Sigmoid colon (tissue), 7 donors: ENCODE data around the gene LAGE3. TPM values are rescaled to one million over a fixed set of nuclear protein-coding genes. Genes with fewer than 3 reads are reported as not detected.

ENCODE experiments used
- DNase-seq: peaks from one replicate; pipeline ENCODE4 v3.0.0-alpha.2; 2019
- H3K27ac ChIP-seq, 4 donors: fragments of 200-600 bp; sonication (generic); one replicate each; pipeline ENCODE4 v1.5.1; 2016 to 2019; ENCODE audit warnings: mild to moderate bottlenecking in 1 of 4
- H3K27me3 ChIP-seq, 3 donors: fragments of 200-600 bp; sonication (generic); one replicate each; pipeline ENCODE4 v1.5.1; 2019; ENCODE audit warnings: mild to moderate bottlenecking in 1 of 3
- H3K36me3 ChIP-seq, 4 donors: fragments of 200-600 bp; sonication (generic); one replicate each; pipeline ENCODE4 v1.5.1; 2016 to 2019
- H3K4me1 ChIP-seq, 4 donors: fragments of 200-600 bp; sonication (generic); one replicate each; pipeline ENCODE4 v1.5.1; 2017 to 2019
- H3K4me3 ChIP-seq, 4 donors: fragments of 200-600 bp; sonication (generic); one replicate each; pipeline ENCODE4 v1.5.1; 2017 to 2019; ENCODE audit warnings: mild to moderate bottlenecking in 2 of 4, moderate library complexity in 1 of 4
- H3K9me3 ChIP-seq, 4 donors: fragments of 200-600 bp in 3 of 4; sonication (generic) in 3 of 4; one replicate each; pipeline versions ENCODE4 v1.5.1 to v1.6.1; 2013 to 2019
- EP300 ChIP-seq, 4 donors: sonication (generic); formaldehyde crosslinking; IDR thresholded peaks; one replicate each; pipeline ENCODE4 v1.6.1; 2017; ENCODE audit warnings: antibody characterized with exemption in 4 of 4
- POLR2A ChIP-seq, 2 donors: fragments of 450-650 bp; IDR thresholded peaks; one replicate each; pipeline ENCODE4 v1.6.1; 2016; ENCODE audit warnings: antibody characterized with exemption in 2 of 2, mild to moderate bottlenecking in 2 of 2, moderate library complexity in 2 of 2
- POLR2AphosphoS5 ChIP-seq, 4 donors: sonication (generic); formaldehyde crosslinking; IDR thresholded peaks; one replicate each; pipeline ENCODE4 v1.6.1; 2017; ENCODE audit warnings: antibody characterized with exemption in 4 of 4
- WGBS, 2 donors: extraction: QIAGEN DNeasy Blood & Tissue Kit; methylation state at CpG; one replicate each; pipeline ENCODE4 v1.1.7; 2013; 5-methylcytosine and 5-hydroxymethylcytosine counted together
- intact Hi-C: fragments of 100-400 bp; cut with DNase I; formaldehyde crosslinking; loops from one replicate; pipeline ENCODE4 v1.15.1; 2023
- polyA plus RNA-seq, 3 donors: library from polyadenylated mRNA; stranded (reverse); fragments of 200-250 nt; gene quantifications; one replicate each; pipeline ENCODE4 v1.2.3, GENCODE V29; 2013
- total RNA-seq, 4 donors: library from RNA; depleted of rRNA; stranded (reverse); fragments of >200 nt; gene quantifications; one replicate each; pipeline ENCODE4 v1.1.0, GENCODE V29; 2016
- TF ChIP-seq, protein P1 (sequence below), 4 experiments: fragments of 450-650 bp in 3 of 4; fragments of 200-600 bp in 1 of 4; IDR thresholded peaks; one replicate each; pipeline ENCODE4 v1.5.1; 2016 to 2019; ENCODE audit warnings: antibody characterized with exemption in 4 of 4, mild to moderate bottlenecking in 3 of 4, moderate library complexity in 2 of 4
- donor health status: healthy with polysubstance abuse.
- donor health status: Bipolar disorder and iron deficiency.
- donor health status: healthy.

LAGE3 gene
- total and polyA plus RNA-seq, 7 donors = 12.7 to 32.7 (median 21.6) TPM

DNA sequence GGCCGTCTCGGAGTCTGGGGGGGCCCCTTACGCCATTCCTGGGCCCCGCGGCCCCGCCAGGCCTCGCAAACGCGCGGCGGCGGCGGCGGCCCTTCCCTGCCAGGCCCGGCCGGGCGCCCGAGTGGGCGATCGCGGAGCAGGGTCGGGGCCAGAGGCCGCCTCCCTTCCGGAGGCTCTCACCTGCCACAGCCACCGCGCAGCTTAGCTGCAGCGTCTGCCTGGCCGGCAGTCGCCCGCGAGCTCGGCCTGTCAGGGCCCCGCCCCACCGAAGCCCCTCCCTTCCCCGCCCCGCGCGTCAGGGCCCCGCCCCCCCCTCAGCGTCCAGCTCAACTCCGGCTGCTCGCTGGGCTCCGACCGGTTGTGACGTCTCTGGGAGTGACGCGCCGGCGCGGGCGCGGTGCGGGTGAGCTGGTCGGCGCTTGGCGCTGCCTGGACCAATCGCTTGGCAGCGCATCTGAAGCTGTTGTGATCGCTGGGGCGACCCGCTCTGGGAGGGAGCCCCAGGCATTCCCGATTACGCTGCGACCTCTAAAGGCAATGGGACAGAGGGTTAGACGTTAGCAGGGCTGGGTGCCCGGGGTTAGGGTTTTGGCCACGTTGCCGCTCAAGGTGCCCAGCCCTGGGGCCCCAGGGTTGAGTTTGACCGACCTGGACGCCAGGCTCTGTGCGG lies 11.5 kb upstream of the LAGE3 start, which contains the start of gene SLC10A3:
Gene SLC10A3 (minus strand): TSS at position 216 of the 670 bp plus-strand sequence. CDS start 1,689 bp downstream, outside the sequence.
- Histone ChIP-seq H3K4me3 (peak within 1 kb of the TSS; percentile 41 to 77 (median 70)), H3K36me3 (no peaks in the 10 kb centered on the region), H3K27me3 (no peaks in the 10 kb centered on the region), H3K9me3 (no peaks in the 10 kb centered on the region), H3K27ac (peak within 1 kb of the TSS; percentile 90 to 98 (median 94)), H3K4me1 (peaks cover 0 to 27% (median 12%) of the 10 kb centered on the region in 4 donors)
- DNase-seq = peak; percentile 97
- TF ChIP-seq POLR2AphosphoS5 (IDR thresholded peaks at IDR 0.05) (peak; percentile 88 to 91 (median 91)), EP300 (IDR thresholded peaks at IDR 0.05) (no peak), POLR2A (IDR thresholded peaks at IDR 0.05) (peak; percentile 35 to 82)
- WGBS, 2 donors = 0% methylated on average over 70 to 71 of the region's 71 CpGs
- intact Hi-C loops = loop anchor here (1.0 kb wide), 1 partner anchor 26 kb away; the partner anchor contains the start of gene FAM3A

DNA sequence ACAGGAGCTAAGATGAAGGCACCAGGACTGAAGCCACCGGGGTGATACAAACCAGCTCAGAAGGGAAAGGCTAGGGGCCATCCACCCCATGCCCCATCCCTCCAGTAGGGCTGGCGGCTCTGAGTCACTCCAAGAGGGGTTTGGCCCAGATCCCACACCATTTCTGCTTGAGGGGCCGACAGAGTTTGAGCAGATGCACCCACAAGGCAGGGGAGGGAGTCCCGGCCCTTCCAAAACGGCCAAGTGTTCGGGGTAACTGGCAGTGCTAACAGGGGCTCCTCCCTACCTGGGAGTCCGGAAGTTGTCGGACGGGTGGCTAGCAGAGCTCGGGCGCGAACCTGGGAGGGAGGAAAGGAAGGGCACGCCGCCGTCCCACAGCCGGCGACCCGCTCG lies 10.9 kb upstream of the LAGE3 start:
- peaks cover 0 to 32% (median 17%) of the 10 kb centered on the region in 4 donors for H3K4me1 ChIP-seq
- H3K27me3 ChIP-seq = no peaks in the 10 kb centered on the region
- H3K4me3 ChIP-seq = peak overlapping the region; percentile 41 to 77 (median 70)
- H3K9me3 ChIP-seq = no peaks in the 10 kb centered on the region
- H3K27ac ChIP-seq = peak overlapping the region; percentile 90 to 98 (median 94)
- intact Hi-C loops = loop anchor here (1.0 kb wide), 1 partner anchor 26 kb away; the partner anchor contains the start of gene FAM3A
- H3K36me3 ChIP-seq = peaks cover 0 to 3% (median 0%) of the 10 kb centered on the region in 4 donors
- 0 to 1% methylated on average over 19 of the region's 19 CpGs for WGBS, 2 donors
- DNase-seq = peak; percentile 82
- no peak for TF ChIP-seq POLR2A (IDR thresholded peaks at IDR 0.05)
- no peak for TF ChIP-seq POLR2AphosphoS5 (IDR thresholded peaks at IDR 0.05)
- TF ChIP-seq, protein P1, sequence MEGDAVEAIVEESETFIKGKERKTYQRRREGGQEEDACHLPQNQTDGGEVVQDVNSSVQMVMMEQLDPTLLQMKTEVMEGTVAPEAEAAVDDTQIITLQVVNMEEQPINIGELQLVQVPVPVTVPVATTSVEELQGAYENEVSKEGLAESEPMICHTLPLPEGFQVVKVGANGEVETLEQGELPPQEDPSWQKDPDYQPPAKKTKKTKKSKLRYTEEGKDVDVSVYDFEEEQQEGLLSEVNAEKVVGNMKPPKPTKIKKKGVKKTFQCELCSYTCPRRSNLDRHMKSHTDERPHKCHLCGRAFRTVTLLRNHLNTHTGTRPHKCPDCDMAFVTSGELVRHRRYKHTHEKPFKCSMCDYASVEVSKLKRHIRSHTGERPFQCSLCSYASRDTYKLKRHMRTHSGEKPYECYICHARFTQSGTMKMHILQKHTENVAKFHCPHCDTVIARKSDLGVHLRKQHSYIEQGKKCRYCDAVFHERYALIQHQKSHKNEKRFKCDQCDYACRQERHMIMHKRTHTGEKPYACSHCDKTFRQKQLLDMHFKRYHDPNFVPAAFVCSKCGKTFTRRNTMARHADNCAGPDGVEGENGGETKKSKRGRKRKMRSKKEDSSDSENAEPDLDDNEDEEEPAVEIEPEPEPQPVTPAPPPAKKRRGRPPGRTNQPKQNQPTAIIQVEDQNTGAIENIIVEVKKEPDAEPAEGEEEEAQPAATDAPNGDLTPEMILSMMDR (IDR thresholded peaks at IDR 0.05) = no peak
- no peak for TF ChIP-seq EP300 (IDR thresholded peaks at IDR 0.05)

DNA sequence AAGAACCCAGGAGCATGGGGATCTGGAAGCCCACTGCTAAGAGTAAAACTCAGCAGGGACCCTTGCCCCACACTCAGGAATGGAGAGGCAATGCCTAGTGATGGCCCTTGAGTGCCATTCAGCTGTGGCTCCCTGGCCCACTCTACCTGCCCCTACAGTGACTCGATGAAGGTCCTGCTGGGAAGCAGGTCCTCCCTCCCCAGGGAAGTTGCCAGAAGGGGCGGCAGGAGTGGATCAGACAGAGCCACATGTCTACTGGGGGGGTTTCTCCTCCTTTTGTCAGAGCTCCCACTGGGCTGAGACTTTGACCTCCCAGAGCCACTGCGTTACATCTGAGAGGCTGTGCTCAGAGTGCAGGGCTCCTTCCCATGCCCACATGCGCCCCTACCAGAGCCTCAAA lies 10.1 kb upstream of the LAGE3 start:
- no peak for DNase-seq
- H3K4me3 ChIP-seq = peak overlapping the region in 1 of 4 donors; percentile 75
- peaks cover 0 to 11% (median 0%) of the 10 kb centered on the region in 4 donors for H3K36me3 ChIP-seq
- WGBS, 2 donors = 92% methylated on average over 4 of the region's 4 CpGs
- TF ChIP-seq, protein P1 (IDR thresholded peaks at IDR 0.05) = no peak
- no peak for TF ChIP-seq EP300 (IDR thresholded peaks at IDR 0.05)
- no peak for TF ChIP-seq POLR2AphosphoS5 (IDR thresholded peaks at IDR 0.05)
- no peak for TF ChIP-seq POLR2A (IDR thresholded peaks at IDR 0.05)
- peaks cover 0 to 33% (median 22%) of the 10 kb centered on the region in 4 donors for H3K4me1 ChIP-seq
- no peaks in the 10 kb centered on the region for H3K27me3 ChIP-seq
- intact Hi-C loops = loop anchor here (5.0 kb wide), 3 partner anchors 43 to 92 kb away; partner anchors contain the start of genes GDI1 and RPL10
- H3K9me3 ChIP-seq = no peaks in the 10 kb centered on the region
- peak overlapping the region; percentile 90 to 98 (median 94) for H3K27ac ChIP-seq

DNA sequence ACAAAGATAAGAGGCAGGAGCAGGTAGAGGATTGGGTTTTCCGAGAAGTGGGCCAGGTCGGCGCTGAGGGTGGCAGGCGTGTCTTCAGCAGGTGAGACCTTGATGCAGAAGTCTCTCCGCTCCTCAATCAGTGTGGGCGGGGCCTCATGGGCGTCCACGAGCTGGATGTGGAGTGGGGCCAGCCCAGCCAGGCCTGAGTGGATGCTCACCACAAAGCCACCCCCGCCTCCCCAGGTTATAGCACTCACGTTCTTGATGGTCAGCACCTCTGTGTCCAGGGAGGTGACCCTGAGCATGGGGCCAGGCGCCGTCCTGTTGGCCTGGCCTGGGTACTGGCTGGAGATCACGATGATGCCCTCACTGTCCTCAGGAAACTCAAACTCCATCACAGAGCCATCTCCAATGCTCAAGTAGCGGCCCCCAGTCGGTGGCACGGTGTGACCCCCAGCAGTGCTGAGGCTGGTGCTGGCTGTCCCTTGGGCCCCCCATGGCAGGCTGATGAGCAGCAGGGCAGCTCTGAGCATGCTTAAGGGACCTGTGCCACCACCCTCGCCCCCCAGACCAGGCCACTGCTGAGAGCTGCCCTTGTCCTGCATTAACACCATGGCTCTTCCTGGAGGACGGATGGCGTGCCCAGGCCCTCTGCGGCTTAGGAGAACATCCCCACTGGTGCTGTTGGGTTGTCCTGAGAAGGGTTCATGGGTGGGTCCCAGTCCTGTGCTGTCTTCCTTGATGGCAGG lies 9.4 kb upstream of the LAGE3 start:
- Histone ChIP-seq H3K9me3 (no peaks in the 10 kb centered on the region), H3K27ac (peak overlapping the region in 1 of 4 donors; percentile 90)

More for the DNA sequence above, 9.4 kb upstream of the LAGE3 start:
- no peak for TF ChIP-seq POLR2A (IDR thresholded peaks at IDR 0.05)
- TF ChIP-seq EP300 (IDR thresholded peaks at IDR 0.05) = no peak
- TF ChIP-seq, protein P1 (IDR thresholded peaks at IDR 0.05) = no peak
- no peak for TF ChIP-seq POLR2AphosphoS5 (IDR thresholded peaks at IDR 0.05)
- 88 to 92% methylated on average over 20 of the region's 20 CpGs for WGBS, 2 donors
- Histone ChIP-seq H3K4me3 (no peak overlapping the region), H3K27me3 (no peaks in the 10 kb centered on the region), H3K4me1 (peaks cover 0 to 33% (median 22%) of the 10 kb centered on the region in 4 donors), H3K36me3 (peaks cover 0 to 12% (median 0%) of the 10 kb centered on the region in 4 donors)
- DNase-seq = no peak
- intact Hi-C loops = loop anchor here (5.0 kb wide), 3 partner anchors 44 to 91 kb away; partner anchors contain the start of genes GDI1 and RPL10
